ENCODE measurements around the gene KBTBD4.

The KBTBD4 gene

GRCh38 chr11:47523490-47524225 lies 55.1 kb downstream of the KBTBD4 start:
- DNase-seq, result no peak
